ENCODE measurements around the gene HOTAIR.

The HOTAIR gene

GRCh38 chr12:53985692-53985993 is 10.9 kb upstream of the HOTAIR start:
- no peak for DNase-seq

DNA sequence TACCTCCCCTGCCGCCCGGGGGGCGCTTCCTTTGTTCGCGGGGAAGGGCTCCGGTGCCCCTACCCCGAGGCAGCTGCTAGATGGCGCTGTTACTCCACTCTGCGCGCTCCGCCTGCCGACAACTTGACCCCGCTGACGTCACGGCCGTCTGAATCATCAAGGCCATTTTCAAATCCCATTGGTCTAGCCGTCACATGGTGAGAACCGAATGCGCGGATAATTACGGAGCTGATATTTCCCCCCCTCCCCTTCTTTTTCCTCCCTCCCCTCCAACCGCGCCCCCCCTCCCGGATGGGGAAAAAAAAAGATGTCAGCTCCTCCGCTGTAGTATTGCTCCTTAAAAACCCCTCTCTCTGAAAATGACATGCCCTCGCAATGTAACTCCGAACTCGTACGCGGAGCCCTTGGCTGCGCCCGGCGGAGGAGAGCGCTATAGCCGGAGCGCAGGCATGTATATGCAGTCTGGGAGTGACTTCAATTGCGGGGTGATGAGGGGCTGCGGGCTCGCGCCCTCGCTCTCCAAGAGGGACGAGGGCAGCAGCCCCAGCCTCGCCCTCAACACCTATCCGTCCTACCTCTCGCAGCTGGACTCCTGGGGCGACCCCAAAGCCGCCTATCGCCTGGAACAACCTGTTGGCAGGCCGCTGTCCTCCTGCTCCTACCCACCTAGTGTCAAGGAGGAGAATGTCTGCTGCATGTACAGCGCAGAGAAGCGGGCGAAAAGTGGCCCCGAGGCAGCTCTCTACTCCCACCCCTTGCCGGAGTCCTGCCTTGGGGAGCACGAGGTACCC is 10.3 kb upstream of the HOTAIR start, which contains the start of gene HOXC10:
HOXC10 (plus strand) TSS at position 246 of the 791 bp plus-strand sequence; CDS start at position 360, 114 bp downstream.
- DNase-seq: peak; percentile 97

- DNase-seq: no peak
These were observed 9.3 kb upstream of the HOTAIR start for GRCh38 chr12:53983950-53984572.

- no peak for DNase-seq
These were observed 8.8 kb upstream of the HOTAIR start for GRCh38 chr12:53983568-53983949.

DNA sequence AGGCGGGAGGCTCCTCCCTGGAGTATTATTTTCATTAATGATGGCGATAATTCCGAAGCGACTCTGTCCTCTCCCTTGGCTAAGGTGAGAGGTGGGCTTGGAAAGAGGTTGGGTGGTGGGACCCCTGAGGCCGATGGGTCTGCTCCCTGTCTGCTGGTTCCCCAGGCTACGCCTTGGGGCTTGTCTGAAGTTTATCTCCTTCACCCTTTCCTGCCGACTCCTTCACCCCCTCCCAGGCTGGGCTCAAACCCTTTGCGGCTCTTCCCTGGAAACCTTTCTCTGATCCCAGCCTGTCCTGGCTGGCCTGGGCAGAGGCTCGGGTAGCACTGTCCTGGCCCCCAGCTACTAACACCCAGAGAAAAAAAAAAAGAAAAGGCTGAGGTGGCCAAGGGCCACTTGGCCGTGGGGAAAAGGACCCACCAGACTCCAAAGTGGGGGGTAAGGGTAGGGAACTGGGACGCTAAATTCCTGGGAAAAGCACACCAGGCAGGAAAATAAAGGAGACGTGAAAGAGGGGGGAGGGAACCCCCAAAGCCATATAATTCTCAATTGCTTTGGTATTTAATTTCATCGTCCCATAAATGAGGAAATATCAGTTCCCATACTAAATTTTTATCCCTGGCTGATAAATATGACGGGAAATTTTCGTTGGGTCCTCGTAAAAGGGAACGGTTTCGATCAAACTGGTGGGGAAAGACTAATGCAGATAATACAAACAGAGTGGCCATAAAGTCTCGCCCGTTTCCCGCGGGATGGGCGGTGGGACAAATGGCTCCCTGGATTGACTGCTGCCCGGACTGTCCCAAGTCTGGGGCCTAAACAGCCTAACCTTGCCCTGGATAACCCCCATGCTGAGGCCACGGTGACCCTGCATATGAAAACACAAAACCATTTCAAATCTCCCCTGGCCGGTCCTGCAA is 8.2 kb upstream of the HOTAIR start:
- no peak for DNase-seq

DNA sequence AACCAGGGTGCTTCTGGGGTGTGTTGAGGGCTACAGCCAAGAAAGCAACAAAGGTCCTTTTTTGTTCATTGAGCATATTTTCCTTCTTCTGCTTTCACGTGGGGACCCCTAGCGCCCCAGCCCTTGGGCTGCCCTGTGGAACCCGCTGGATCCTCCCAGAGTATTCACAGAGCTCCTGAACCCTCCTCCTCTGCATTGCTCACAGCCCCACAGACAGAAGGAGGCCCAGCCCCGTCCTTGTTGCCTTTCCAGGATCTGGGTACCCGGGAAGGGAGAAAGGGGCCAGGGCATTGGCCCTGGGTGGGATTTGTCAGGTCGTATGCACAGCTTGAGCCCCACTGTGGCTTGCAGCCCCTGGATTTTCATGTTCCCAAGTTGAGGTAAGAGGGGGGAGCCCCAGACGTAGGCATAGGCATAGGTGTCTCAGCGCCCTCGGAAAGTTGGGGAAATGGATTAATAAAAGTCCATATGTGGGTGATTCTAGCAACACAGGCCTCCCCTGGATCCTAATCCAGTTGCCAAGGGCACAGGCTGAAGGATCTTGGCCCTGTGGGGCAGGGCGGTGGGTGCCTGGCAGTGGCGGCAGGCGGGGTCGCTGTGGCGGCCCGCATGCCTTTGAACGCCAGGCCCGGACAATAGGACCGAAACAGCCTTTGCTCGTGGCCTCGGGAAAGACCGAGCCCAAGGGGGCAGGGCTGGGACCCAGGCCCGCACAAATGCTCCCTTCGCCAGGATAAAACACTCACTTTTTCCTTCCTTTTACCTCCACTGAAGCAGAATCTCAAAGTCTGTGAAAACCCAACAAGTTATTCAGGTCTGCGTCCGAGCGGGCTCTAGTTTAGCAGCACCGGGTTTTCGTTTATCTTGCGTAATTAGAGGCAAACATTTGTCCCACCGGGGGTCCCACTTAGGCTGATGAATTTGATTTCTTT is 7.1 kb upstream of the HOTAIR start:
- no peak for DNase-seq

DNA sequence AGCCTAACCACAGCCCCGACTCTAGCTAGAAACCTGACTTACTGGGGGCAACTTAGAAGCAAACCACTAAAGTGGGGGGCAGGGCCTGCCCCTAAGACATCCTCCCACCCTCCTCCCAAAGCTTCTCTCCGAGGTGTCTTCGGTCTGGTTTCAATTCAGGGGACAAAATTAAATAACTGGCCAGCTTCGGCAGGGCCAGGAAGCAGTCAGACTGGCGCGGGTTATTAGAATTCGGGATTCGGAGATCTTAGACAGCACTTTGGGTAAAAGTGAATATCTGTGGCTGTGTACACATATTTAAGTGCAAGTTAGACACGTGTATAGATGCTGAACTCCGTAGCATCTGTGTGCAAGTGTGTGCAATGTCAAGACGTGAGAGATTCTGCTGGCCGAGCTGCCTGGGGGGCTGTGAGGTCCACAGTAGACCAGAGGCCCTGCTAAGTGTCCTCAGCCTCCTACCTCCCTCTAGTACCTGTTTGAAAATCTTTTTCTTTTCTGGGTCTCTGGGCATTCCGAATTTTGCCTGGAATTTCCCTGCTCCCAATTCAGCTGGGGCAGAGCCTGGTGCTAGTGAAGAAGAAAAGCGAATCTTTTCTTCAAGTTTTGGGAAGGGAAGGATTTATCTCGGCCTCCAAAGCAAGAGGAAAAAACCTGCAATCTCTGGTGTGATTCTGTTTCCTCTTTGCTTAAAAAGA is 6.2 kb upstream of the HOTAIR start:
- DNase-seq: no peak

DNA sequence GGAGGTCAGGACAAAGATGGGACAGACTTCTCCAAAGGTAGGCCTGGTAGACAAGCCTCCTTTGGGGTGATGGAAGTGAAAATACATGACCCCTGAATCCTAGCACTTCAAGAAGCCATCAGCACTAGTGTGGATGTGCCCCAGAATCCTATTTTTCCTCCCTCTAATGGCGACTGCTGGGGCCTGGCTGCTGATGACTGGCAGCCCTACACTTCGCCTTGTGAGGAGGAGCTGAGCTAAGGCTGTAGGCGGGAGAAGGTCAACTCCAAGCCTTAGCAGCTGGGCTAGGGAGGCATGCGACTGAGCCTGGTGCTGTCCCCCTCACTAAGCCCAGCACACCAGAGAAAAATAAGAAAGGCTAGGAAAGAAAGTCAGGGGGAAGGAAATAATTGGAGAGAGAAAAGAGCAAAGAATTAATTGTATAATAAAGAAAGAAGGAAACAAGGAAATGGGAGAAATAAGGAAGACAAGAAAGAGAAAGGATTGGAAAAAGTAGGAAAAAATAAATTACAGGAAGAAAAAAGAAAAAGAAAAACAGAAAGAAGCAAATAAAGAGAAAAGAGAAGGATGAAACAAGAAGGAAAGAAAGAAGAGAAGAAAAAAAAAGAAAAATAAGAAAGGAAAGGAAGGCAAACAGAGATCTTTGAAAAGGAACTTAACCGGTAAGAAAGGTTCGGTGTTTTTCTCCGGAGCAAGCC is 5.5 kb upstream of the HOTAIR start:
- no peak for DNase-seq

DNA sequence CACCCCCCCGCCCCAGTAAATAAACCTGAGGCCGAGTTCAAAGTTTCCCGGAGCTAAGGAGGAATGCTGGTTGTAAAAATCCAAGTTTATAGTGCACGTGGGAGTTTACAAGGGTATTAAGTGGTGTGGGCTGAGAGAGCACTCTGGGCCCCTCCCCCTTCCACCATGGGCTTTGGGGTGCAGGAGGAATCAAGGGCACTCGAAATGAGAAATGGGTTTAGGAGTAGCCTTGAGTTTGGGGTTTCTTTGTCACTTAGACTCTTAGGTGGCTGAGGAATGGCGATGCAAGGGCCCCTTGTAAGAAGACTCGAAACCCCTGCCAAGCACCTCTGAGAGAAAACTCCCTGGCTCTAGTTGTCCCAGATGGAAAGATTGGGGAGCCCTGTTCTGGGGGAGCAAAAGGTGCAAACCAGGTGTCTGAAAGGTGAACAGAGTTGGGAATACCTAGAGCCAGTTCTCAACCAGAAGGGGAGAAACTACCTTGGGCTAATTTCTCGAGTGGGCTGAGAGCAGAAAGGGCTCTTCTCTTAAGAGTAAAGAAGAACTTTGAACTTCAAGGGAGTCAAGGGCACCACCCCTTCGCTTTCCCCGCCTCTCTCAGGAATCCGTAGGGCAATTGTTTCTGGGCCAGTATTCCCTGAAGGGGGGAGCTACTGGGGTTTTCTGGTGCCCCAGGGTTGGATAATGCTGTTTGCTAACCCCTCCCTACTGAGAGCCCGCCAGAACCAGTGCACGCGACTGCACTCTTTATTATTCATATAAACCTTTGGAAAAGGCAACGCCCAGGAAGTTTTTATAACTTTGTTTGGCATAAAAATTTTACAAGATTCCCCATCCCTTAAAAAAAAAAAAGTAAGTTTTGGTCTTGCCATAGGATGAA is 4.0 kb upstream of the HOTAIR start:
- DNase-seq: no peak

DNA sequence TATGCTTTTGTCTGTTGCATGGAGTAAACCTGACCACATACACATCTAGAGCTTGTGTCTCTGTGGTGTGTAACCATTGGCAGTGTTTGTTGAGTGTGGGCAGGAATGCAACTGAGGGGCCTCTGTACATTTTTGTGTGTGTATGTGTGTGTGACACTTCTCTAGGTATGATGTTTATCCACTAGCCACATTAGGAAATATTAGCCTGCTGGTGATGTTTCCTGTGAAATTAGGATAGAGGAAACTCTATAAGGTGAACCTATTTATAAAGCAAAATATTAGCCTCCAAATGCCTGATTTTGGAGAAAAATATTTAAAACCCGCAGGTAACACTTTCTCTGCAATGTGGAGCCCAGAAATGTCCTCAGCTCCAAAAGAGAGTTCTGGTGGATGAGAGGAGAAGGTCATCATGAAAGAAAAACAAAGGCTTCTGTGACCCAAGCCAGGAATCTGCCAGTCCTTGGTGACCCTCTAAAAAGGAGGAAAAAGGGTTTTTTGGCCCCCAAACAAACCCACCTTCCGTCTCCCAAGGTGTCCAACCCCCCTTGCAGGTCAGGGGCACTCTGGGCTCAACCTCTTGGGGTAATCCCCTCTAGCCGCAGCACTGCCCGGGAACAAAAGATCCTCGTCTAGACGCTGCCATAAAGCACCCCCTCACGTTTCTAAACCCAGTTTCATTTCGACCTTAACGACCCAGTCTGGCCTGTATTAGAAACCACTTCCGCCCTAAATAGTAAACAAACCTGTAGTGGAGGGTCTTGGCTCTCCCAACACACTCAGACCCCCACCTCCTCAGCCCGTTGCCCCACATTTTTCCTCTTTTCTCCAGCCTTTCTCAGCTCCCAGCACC is 3.1 kb upstream of the HOTAIR start:
- DNase-seq: no peak

DNA sequence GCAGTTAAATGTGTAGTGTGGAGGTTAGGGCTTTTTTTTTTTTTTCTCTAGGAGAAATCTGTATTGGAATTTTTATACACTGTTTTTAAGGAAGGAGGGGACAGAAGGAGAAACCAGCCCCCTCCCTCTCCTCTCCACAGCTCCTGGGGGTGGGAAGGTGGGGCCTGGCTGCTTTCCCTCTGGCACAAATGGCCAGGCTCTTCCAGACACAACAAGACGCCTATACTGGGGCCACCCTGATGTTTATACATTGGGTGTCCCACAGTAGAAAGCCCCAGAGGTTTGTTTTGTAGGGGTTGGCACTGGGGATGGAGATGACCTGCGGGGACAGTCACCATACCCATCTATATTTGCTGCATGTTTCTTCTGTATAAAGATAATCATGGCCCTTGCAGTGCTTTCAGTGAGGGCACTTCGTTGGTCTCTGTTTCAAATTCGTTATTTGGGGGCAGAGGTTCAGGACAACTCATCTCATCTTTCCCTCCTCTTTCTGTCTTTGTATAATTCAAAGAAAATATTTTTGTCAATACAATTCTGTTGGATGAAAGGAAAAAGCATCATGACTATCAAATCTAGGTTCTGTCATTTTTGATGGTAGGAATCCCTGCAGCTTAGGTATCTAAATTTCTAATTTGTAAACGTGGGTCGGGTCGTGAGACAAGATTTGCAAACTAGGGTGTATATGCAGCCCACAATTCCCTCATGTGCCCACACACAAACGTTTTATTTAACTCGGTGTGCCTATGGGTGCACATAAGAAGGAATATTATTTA is 2.3 kb upstream of the HOTAIR start:
- DNase-seq: no peak

GRCh38 chr12:53976172-53976822 is 1.5 kb upstream of the HOTAIR start:
- DNase-seq: no peak

DNA sequence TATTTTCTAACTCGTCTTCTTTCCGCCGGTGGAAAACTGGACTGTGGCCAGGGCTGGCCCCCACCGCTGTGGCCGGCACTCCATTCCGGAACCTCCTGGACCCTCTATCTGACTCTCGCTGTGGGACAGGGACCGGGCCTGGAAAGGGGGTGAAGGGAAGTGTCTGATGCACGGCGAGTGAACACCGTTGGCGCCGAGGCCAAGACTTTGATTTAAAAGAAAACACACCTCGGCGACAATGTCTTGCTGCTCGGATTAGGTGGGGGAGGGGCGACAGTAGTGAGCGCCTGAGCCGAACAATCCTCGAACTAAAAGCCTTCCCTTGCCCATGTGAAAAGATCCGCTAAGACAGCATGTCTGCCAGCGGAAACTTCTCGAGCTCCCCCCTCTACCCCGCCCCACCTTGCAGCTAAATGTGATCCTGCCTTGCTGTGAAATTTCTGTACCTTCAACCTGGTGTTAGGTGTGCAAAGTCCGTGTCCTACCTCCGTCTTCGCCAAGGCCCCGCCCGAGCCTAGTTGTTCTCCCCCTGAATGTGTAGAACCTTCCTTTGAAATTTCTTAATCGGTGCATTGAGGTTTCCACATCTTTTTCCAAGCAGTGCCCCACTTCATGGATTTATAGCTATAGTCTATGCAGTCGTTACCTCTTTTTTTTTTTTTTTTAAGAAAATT is 862 bp upstream of the HOTAIR start:
- no peak for DNase-seq

DNA sequence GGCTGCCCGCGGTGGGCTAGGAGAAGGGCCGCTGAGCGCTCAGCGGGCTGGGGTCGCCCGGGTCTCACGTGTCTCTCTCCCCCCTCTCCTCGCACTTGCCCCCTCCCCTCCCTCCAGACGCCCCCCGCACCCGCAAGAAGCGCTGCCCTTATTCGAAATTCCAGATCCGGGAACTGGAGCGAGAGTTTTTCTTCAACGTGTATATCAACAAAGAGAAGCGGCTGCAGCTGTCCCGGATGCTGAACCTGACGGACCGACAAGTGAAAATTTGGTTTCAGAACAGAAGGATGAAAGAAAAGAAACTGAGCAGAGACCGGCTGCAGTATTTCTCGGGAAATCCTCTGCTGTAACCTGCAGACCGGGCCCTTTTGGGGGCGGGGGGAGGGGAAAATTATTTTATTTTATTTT is 314 bp upstream of the HOTAIR start:
- DNase-seq: no peak

- DNase-seq: no peak
These were observed 1.3 kb downstream of the HOTAIR start for GRCh38 chr12:53973236-53974042.

DNA sequence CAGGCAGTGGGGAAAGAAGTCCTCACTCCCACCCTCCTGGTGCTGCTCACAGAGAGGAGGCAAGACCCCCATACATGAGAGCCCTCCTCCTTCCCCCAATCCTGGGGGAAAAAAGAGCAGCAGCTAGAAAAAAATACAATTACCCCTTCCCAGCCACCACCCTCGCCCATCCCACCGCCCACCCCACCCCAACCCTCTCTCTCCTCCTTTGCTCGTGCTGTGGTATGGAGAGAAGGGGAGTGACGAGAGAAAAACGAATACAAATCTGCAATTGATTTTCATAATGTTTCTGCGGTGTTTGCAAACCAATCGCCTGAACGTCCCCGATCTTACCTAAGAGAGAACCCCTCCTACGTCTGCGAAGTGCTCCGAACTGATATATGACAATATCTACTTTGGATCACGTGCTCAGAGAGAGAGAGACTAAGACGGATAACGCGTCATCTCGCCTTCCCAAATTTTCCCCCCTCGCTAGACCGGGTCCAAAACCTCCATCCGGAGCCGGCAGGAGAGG is 2.0 kb downstream of the HOTAIR start, which contains the start of gene HOXC11:
HOXC11 (plus strand) TSS at position 405 of the 514 bp plus-strand sequence. CDS start 116 bp downstream, outside the sequence.
- no peak for DNase-seq

Measured in NCI-H1092 (cell line).